Glomerular visceral epithelial cell (primary cell): ENCODE measurements around the gene ZDHHC11.
"Not testable (repeated sequence)": the region's sequence is repeated elsewhere in the genome, so short reads cannot be mapped to it uniquely, and the experiment has no call there.

Experiments
- DNase-seq: peaks from one replicate; pipeline ENCODE4 v3.0.0-alpha.2; 2016; ENCODE audit errors: extremely low spot score

The ZDHHC11 gene

DNA sequence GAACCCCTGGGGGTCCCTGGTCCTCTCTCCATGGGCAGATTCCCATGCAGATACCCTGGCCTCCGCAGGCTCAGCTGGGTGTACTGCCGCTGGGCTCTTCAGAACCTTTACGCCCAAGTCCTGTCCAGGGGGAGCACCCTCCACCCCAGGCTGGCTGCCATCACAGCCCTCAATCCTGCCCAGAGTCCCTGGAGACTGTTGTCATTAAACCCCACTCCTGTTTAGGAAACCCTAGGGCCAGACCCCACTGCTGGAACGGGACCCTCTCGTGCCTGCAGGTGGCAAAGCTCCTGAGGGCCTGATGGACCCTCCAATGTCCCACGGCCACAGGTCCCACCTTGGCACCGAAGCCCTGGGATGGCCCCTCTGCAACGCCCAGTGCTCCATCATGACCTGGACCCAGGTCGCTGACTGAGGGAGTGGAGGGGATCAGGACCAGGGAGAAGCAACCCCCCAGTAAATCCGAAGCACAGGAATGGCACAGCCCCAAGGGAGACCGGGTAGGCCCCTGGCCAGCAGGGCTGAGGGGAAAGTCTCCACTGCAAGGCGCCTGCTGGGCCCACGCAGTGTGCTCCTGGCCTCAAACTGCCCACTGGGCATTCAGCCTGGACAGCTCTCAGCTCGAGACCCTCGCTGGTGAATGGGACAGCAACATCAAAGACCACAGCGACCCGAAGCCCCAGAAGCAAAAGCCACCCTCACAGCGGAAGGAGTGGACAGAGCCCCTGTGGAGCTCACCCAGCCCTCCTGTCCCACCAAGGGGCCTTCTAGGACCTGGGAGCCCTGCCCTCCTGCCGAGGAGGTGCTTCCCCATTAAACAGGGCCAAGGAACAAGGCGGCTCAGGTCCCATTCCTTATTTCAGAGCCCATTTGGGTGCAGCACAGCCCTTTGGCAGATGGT is 74.6 kb downstream of the ZDHHC11 start:
- DNase-seq: no peak

- DNase-seq: not testable (repeated sequence)
Observed at GRCh38 chr5:775595-775960, 75.2 kb downstream of the ZDHHC11 start.

- DNase-seq: not testable (repeated sequence)
Observed at GRCh38 chr5:774854-775505, 75.8 kb downstream of the ZDHHC11 start.

GRCh38 chr5:774304-774703 is 76.5 kb downstream of the ZDHHC11 start:
- not testable (repeated sequence) for DNase-seq

GRCh38 chr5:773517-774264 is 77.1 kb downstream of the ZDHHC11 start:
- DNase-seq: no peak

DNA sequence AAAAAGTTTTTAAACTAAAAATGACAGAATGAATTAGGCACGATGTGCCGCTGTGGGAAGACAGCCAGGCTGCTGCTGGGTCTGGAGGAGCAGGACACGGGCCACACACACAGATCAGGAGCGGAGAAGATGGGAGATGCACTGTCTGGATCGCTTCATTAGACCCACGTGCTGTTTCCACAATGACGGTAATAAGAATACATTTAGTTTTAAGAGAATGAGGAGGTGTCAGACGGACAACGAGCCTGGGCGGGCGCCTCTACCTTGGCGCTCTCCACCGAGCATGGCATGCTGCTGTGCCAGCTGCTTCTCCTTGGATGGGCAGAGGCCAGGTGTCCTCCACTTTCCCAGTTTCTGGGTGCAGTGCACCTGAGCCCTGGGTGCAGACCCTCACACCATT is 77.9 kb downstream of the ZDHHC11 start:
- DNase-seq: not testable (repeated sequence)

DNA sequence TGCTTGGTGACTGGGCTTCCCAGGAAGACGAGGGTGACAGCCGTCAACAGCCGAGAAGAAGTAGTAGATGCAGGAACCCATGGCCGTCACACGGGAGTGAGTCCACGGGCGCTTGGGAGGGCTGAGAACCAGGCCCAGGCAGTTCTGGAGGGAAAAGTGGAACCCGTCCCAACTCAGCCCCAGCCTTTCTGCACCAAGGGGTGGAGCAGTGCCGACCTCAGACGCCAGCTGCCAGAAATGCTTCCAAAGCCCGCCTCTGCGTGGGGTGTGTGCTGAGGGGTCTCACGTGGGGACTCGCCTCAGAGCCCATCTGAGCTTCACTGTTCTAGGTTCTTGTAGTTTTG is 78.3 kb downstream of the ZDHHC11 start:
- not testable (repeated sequence) for DNase-seq

GRCh38 chr5:771841-772546 is 78.8 kb downstream of the ZDHHC11 start:
- not testable (repeated sequence) for DNase-seq

GRCh38 chr5:771087-771781 is 79.6 kb downstream of the ZDHHC11 start:
- DNase-seq: not testable (repeated sequence)

DNA sequence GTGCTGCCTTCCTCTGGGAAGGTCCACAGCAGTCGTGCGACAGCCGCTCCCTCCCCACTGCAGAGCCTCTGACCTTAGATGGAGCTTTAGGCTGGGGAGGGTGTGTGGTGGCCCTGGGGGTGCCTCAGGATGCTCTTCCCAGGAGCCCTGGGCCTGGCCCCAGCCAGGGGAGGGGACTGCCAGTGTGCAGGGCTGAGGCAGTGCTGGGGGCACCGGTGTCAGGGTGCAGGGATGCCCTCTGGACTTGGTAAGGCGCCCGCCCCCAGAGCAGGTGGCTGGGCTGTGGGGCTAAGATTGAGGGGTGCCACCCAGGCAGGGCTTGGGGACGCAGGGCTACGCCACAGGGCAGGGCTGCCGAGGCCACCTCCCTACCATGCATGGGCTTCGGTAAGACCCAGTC is 80.2 kb downstream of the ZDHHC11 start:
- DNase-seq: not testable (repeated sequence)

GRCh38 chr5:769485-770145 is 81.2 kb downstream of the ZDHHC11 start:
- DNase-seq: not testable (repeated sequence)

DNA sequence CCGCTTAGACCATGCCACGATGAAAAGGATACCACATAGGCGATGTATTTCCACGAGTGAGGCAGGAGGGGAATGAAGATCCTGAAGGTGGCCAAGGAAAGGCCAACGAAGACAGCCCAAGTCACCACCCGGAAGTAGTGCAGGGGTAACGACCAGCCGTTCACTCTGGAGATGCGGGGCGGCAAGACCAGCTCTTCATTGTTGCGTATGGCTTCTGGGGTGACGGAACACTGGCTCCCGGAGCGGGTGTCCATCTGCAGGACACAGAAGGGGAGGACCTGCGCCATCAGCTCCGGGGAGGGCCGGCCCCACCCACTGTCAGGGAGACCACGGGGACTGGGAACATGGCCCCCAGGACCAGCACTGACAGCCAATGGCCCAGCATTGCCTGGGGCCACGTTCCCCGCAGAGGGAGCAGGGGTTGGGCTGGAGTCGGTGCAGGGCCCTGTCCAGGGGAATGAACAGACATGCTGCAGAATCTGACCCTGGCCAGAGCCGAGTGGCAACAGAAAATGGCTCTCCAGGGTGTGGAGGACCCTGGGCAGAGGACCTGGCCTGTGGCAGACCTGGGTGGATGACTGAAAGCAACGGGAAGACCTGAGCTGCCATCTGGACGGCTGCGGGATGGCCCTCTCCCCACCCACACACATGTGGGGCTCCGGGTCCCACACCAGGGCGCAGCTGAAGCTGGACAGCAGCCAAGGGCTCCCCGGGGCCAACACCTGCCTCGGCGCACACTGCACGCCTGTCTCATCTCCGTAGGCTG is 83.9 kb downstream of the ZDHHC11 start:
- DNase-seq: no peak

GRCh38 chr5:765948-766631 is 84.7 kb downstream of the ZDHHC11 start:
- no peak for DNase-seq

- no peak for DNase-seq
Observed at GRCh38 chr5:763998-764781, 86.6 kb downstream of the ZDHHC11 start.

DNA sequence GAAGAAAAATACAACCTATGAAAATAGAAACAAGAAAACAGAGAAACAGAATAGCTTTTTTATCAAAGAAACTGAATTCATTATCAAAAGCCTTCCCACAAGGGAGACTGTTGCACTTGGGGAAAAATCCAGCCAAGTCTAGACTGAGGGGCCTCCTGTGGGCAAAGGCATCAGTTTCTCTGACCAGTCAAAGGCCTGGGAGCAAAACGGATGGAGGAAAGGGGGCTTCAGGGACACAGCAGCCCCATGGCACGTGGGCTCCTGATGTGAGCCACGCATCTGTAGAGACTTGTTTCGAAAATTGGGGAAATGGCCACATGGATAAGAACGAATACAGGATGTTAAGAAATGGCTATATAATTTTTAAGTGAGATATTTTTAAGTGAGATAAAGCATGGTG is 87.4 kb downstream of the ZDHHC11 start:
- no peak for DNase-seq

DNA sequence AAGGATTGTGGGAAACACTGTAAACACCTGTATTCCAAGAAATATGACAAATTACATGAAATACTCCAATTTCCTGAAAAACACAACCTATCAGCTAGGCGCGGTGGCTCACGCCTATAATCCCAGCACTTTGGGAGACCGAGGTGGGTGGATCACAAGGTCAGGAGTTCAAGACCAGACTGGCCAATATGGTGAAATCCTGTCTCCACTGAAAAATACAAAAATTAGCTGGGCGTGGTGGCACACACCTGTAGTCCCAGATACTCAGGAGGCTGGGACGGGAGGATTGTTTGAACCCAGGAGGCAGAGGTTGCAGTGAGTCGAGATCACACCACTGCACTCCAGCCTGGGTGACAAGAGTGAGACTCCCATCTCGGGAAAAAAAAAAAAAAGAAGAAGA is 87.8 kb downstream of the ZDHHC11 start:
- not testable (repeated sequence) for DNase-seq

DNA sequence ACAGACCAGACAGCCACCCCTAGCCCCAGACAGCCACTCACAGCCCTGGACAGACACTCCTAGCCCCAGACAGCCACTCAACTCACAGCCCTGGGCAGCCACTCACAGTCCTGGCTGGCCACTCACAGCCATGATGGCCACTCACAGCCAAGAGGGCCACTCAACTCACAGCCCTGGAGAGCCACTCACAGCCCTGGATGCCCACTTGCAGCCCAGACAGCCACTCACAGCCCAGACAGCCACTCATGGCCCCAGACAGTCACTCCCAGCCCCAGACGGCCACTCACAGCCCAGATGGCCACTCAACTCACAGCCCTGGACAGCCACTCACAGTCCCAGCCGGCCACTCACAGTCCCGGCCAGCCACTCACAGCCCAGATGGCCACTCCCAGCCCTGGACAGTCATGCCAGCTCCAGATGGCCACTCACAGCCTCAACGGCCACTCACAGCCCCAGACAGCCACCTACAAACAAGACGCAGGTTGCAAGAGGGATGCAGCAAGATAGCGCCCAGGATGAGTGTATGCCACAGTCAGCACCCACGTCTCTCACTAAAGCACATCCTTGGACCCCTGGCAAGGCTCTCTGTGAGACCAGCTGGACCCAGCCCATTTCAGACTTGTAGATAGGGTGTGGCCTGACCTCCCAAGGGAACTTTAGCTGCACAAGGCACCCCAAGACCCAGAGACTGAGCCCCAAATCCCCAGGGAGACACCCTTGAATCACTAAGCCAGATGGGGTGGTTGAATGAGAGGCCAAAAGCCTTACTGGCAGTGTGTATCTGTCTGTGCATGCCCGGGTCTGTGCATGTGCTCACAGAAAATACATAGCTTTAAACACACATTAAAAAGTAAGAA is 88.7 kb downstream of the ZDHHC11 start:
- DNase-seq: no peak
